ENCODE measurements around the gene KRTAP5-6. TPM values are rescaled to one million over a fixed set of nuclear protein-coding genes. Genes with fewer than 3 reads are reported as not detected.

The KRTAP5-6 gene
- polyA plus RNA-seq, 1 of the 3 experiments (the other 2 are of a cell fraction), result not detected

DNA sequence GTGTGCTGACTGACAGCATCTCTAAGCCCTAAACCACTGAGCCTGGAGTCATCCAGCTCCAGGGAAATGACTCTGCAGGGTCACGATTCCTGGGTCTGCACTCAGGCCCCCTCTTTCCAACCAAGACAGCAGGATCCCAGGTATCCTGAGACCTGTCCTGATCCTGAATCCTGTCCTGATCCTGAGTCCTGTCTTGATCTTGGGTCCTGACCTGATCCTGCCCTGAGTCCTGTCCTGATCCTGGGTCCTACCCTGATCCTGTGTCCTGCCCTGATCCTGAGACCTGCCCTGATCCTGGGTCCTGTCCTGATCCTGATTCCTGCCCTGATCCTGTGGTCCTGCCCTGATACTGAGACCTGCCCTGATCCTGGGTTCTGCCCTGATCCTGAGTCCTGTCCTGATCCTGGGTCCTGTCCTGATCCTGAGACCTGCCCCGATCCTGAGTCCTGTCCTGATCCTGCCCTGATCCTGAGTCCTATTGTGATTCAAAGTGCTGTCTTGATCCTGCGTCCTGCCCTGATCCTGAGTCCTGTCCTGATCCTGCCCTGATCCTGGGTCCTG lies 1.4 kb upstream of the KRTAP5-6 start:
- WGBS (ENCODE audit: low lambda C conversion rate), result 57% methylated on average over 3 of the region's 3 CpGs
- no peak for TF ChIP-seq SIN3A (IDR thresholded peaks at IDR 0.05; ENCODE audit: borderline replicate concordance, low read depth, low read length)
- TF ChIP-seq RAD21 (IDR thresholded peaks at IDR 0.05; ENCODE audit: low read length), result no peak
- TF ChIP-seq FOXJ3 (CRISPR knock-in tag; IDR thresholded peaks at IDR 0.05), result no peak
- TF ChIP-seq, protein P1, sequence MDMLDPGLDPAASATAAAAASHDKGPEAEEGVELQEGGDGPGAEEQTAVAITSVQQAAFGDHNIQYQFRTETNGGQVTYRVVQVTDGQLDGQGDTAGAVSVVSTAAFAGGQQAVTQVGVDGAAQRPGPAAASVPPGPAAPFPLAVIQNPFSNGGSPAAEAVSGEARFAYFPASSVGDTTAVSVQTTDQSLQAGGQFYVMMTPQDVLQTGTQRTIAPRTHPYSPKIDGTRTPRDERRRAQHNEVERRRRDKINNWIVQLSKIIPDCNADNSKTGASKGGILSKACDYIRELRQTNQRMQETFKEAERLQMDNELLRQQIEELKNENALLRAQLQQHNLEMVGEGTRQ (IDR thresholded peaks at IDR 0.05; ENCODE audit: borderline replicate concordance, low read depth, low read length), result no peak
- no peak for TF ChIP-seq JUND (IDR thresholded peaks at IDR 0.05)
- TF ChIP-seq RFX5 (IDR thresholded peaks at IDR 0.05; ENCODE audit: low read length), result no peak
- no peak for TF ChIP-seq FOSL2 (IDR thresholded peaks at IDR 0.05; ENCODE audit: borderline replicate concordance, low read depth)
- no peak for TF ChIP-seq TAF1 (IDR thresholded peaks at IDR 0.05; ENCODE audit: borderline replicate concordance, low read depth, low read length)
- no peak for TF ChIP-seq FOXM1 (IDR thresholded peaks at IDR 0.05; ENCODE audit: low read depth)
- no peak for TF ChIP-seq RCOR1 (IDR thresholded peaks at IDR 0.05; ENCODE audit: low read length)
- TF ChIP-seq MEF2A (IDR thresholded peaks at IDR 0.05; ENCODE audit: borderline replicate concordance, low read depth), result no peak
- TF ChIP-seq TEAD4 (IDR thresholded peaks at IDR 0.05; ENCODE audit: borderline replicate concordance, insufficient read depth), result no peak
- no peak for TF ChIP-seq ELF1 (IDR thresholded peaks at IDR 0.05)
- TF ChIP-seq, protein P2, sequence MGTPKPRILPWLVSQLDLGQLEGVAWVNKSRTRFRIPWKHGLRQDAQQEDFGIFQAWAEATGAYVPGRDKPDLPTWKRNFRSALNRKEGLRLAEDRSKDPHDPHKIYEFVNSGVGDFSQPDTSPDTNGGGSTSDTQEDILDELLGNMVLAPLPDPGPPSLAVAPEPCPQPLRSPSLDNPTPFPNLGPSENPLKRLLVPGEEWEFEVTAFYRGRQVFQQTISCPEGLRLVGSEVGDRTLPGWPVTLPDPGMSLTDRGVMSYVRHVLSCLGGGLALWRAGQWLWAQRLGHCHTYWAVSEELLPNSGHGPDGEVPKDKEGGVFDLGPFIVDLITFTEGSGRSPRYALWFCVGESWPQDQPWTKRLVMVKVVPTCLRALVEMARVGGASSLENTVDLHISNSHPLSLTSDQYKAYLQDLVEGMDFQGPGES (IDR thresholded peaks at IDR 0.05; ENCODE audit: low read depth, low read length), result no peak
- TF ChIP-seq, protein P3, sequence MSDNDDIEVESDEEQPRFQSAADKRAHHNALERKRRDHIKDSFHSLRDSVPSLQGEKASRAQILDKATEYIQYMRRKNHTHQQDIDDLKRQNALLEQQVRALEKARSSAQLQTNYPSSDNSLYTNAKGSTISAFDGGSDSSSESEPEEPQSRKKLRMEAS (IDR thresholded peaks at IDR 0.05; ENCODE audit: low read depth), result no peak
- no peak overlapping the region for H3K4me2 ChIP-seq

DNA sequence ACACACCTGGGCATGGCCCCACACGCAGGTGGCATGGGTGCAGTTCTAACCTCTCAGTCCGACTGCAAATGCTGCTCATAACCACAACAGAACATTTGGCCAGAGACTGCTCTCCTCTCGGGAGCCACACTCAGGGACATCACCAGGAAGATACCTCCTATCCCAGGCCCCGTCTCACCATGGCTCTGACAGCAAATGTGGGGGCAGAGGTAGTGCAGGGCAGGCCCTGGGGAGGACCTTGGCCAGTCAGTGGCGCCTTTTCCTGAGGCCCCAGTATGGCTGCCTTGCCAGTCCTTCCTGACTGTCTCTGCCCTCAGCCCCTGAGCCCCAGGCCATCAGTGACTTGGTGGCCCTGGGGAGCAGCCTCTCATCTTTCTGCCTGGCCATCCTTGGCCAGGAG lies 2.8 kb downstream of the KRTAP5-6 start:
- H3K4me1 ChIP-seq (ENCODE audit: control insufficient read depth in 1 of 2, insufficient read depth in 2 of 2, low read depth in 1 of 2, low read length in 1 of 2), result no peaks in the 10 kb centered on the region
- ChIA-PET CTCF (interaction anchor here (1.6 to 7.0 kb wide), 3 partner anchors 47 to 183 kb away, joined by 4 to 72 read pairs (median 28); partner anchors contain the start of gene SYT8), POLR2A (no interaction called here)
- no peak overlapping the region for H2AFZ ChIP-seq (ENCODE audit: low read depth)
- H3K9me3 ChIP-seq, result no peaks in the 10 kb centered on the region
- H4K20me1 ChIP-seq (ENCODE audit: insufficient read depth), result no peaks in the 10 kb centered on the region
- H3K4me3 ChIP-seq (ENCODE audit: low read depth in 2 of 2, low read length in 1 of 2), result no peak overlapping the region
- H3K4me2 ChIP-seq, result no peak overlapping the region
- no peak for DNase-seq
- no peaks in the 10 kb centered on the region for H3K36me3 ChIP-seq (replicated peaks in 1 of 2; ENCODE audit: control insufficient read depth in 1 of 2, insufficient read depth in 2 of 2, low read length in 1 of 2)
- H3K27ac ChIP-seq (ENCODE audit: low read depth in 2 of 2, low read length in 1 of 2), result no peak overlapping the region
- WGBS (ENCODE audit: low lambda C conversion rate), result 7% methylated on average over 2 of the region's 5 CpGs
- H3K9ac ChIP-seq, result no peak overlapping the region
- H3K9me2 ChIP-seq, result no peaks in the 10 kb centered on the region
- H3F3A ChIP-seq (replicated peaks; ENCODE audit: insufficient read depth), result no peaks in the 10 kb centered on the region
- no peak for TF ChIP-seq RAD21 (IDR thresholded peaks at IDR 0.05; ENCODE audit: low read length)
- no peaks in the 10 kb centered on the region; the same call in 1 of the 2 replicates for H3K27me3 ChIP-seq (ENCODE audit: insufficient read depth)
- no peaks in the 10 kb centered on the region for H3K79me2 ChIP-seq (ENCODE audit: insufficient read depth)

More for the DNA sequence above, 1.4 kb upstream of the KRTAP5-6 start:
- Histone ChIP-seq H4K20me1 (ENCODE audit: insufficient read depth) (no peaks in the 10 kb centered on the region), H3K9ac (no peak overlapping the region), H3K4me3 (ENCODE audit: low read depth in 2 of 2, low read length in 1 of 2) (no peak overlapping the region), H3K4me1 (ENCODE audit: control insufficient read depth in 1 of 2, insufficient read depth in 2 of 2, low read depth in 1 of 2, low read length in 1 of 2) (peaks cover 6 to 13% of the 10 kb centered on the region in 2 experiments; a peak in 2 of 4 replicates), H3K36me3 (replicated peaks in 1 of 2; ENCODE audit: control insufficient read depth in 1 of 2, insufficient read depth in 2 of 2, low read length in 1 of 2) (no peaks in the 10 kb centered on the region), H3K9me2 (no peaks in the 10 kb centered on the region), H3K9me3 (no peaks in the 10 kb centered on the region), H3K27me3 (ENCODE audit: insufficient read depth) (no peaks in the 10 kb centered on the region; the same call in 1 of the 2 replicates), H3K79me2 (ENCODE audit: insufficient read depth) (no peaks in the 10 kb centered on the region), H2AFZ (ENCODE audit: low read depth) (no peak overlapping the region), H3F3A (replicated peaks; ENCODE audit: insufficient read depth) (no peaks in the 10 kb centered on the region), H3K27ac (ENCODE audit: low read depth in 2 of 2, low read length in 1 of 2) (no peak overlapping the region)
- ChIA-PET POLR2A (no interaction called here), CTCF (interaction anchor here (2.5 to 5.8 kb wide), 6 partner anchors 11 to 459 kb away, joined by 28 to 585 read pairs (median 154); partner anchors contain the start of gene SYT8)
- no peak for DNase-seq
